Lower lobe of right lung (tissue), 2 donors: Measurements from ENCODE around the gene USP37. TPM values are rescaled to one million over a fixed set of nuclear protein-coding genes. Genes with fewer than 3 reads are reported as not detected.

Source experiments
- ATAC-seq, 2 donors: fragments of 200-7000 bp; cut with Tn5 transposase; one replicate each; pipeline ENCODE4 v1.9.1; 2020 to 2022; ENCODE audit warnings: mild to moderate bottlenecking in 2 of 2, moderate library complexity in 2 of 2
- DNase-seq: peaks from one replicate; pipeline ENCODE4 v3.0.0-alpha.2; 2020
- H3K27ac ChIP-seq: fragments of 200-600 bp; one replicate; pipeline ENCODE4 v1.8.0; 2022
- H3K27me3 ChIP-seq: fragments of 200-600 bp; one replicate; pipeline ENCODE4 v1.8.0; 2022; ENCODE audit warnings: low read depth
- H3K36me3 ChIP-seq: fragments of 200-600 bp; one replicate; pipeline ENCODE4 v1.8.0; 2022; ENCODE audit warnings: mild to moderate bottlenecking
- H3K4me1 ChIP-seq: fragments of 200-600 bp; one replicate; pipeline ENCODE4 v1.8.0; 2022
- H3K4me3 ChIP-seq: fragments of 200-600 bp; one replicate; pipeline ENCODE4 v1.8.0; 2022; ENCODE audit warnings: mild to moderate bottlenecking
- H3K9me3 ChIP-seq: fragments of 200-600 bp; one replicate; pipeline ENCODE4 v1.8.0; 2022
- intact Hi-C: fragments of 100-400 bp; cut with DNase I; formaldehyde crosslinking; loops from one replicate; pipeline ENCODE4 v1.11.0; 2022
- total RNA-seq: library from RNA; stranded (reverse); fragmentation: NEBNext Ultra II Directional; extraction: Animal tissue kit (Norgen Biotek cat#: 25700); gene quantifications from one replicate; pipeline ENCODE4 v1.2.1, GENCODE V29; 2021
- TF ChIP-seq, protein P1 (sequence below): fragments of 200-600 bp; IDR thresholded peaks from one replicate; pipeline ENCODE4 v1.8.0; 2022; ENCODE audit warnings: antibody characterized with exemption, mild to moderate bottlenecking
- donor health status: DM: no; HTN: yes; CAD: no; lungs with severe emphysema.

Gene USP37
- total RNA-seq, 1 donor from 2014 or later = 13.2 TPM

DNA sequence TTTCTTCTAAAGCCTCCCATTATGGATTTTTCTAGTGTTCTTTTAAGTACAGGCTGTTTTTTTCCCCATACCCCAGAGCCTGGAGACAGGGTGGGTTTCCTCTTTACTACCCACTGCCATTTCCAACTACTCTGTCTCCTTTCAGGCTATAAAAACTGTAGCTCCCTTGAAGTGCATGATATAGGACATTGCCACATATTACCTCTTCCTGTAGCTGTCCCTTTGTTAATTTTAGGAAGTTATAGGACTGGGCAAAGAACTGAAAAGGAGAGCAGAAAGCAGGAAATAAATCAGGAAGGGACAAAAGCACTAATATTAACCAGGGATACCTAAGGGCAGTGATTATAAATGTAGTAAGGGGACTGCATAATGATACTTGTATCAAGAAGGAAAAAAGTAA is 95.2 kb downstream of the USP37 start:
- ATAC-seq (peak in 1 of 2 donors; percentile 46), DNase-seq (no peak)
- no peaks in the 10 kb centered on the region for H3K27me3 ChIP-seq
- peaks cover 4% of the 10 kb centered on the region for H3K4me1 ChIP-seq
- H3K9me3 ChIP-seq = no peaks in the 10 kb centered on the region
- H3K4me3 ChIP-seq = no peak overlapping the region
- intact Hi-C loops = no loop called here
- no peak overlapping the region for H3K27ac ChIP-seq
- H3K36me3 ChIP-seq = peaks cover 44% of the 10 kb centered on the region
- TF ChIP-seq, protein P1, sequence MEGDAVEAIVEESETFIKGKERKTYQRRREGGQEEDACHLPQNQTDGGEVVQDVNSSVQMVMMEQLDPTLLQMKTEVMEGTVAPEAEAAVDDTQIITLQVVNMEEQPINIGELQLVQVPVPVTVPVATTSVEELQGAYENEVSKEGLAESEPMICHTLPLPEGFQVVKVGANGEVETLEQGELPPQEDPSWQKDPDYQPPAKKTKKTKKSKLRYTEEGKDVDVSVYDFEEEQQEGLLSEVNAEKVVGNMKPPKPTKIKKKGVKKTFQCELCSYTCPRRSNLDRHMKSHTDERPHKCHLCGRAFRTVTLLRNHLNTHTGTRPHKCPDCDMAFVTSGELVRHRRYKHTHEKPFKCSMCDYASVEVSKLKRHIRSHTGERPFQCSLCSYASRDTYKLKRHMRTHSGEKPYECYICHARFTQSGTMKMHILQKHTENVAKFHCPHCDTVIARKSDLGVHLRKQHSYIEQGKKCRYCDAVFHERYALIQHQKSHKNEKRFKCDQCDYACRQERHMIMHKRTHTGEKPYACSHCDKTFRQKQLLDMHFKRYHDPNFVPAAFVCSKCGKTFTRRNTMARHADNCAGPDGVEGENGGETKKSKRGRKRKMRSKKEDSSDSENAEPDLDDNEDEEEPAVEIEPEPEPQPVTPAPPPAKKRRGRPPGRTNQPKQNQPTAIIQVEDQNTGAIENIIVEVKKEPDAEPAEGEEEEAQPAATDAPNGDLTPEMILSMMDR = no peak

DNA sequence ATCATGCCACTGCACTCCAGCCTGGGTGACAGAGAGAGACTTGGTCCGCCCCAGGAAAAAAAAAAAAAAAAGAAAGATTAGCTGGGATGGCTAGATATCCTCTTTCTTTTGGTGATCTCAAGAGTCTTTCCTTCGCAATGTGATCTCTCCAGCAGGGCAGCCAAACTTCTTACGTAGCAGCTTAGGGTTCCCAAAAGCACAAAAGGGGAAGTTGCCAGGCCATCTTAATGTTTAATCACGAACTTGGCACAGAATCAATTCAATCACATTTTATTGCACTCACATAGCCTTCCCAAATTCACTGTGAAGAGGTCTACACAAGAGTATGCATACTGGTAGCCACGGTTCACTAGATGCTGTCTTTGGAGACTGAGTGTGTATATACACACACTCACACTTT is 96.2 kb downstream of the USP37 start:
- TF ChIP-seq, protein P1 = no peak
- ATAC-seq (peak; percentile 51 to 56), DNase-seq (no peak)
- H3K4me1 ChIP-seq = peaks cover 4% of the 10 kb centered on the region
- no peak overlapping the region for H3K27ac ChIP-seq
- H3K27me3 ChIP-seq = no peaks in the 10 kb centered on the region
- peaks cover 44% of the 10 kb centered on the region for H3K36me3 ChIP-seq
- intact Hi-C loops = no loop called here
- no peaks in the 10 kb centered on the region for H3K9me3 ChIP-seq
- no peak overlapping the region for H3K4me3 ChIP-seq

DNA sequence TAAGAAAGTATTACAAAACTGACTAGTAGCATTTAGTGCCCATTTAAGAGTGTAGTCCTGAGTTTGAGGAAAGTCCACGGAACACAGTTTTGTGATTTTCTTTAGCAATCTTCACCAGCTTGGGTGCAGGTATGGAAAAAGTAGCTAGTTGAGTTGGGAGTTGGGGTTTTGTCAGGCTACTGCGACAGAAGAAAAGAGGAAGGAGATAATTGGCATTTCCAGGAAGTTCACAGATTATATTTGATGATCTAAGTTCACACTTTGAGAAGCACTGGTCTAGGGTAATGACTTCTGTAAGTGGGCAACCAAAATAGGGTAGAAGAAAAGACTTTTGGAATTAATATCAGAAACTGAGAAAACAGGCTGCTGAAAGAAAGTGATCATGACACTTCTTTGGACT is 97.1 kb downstream of the USP37 start:
- no peak overlapping the region for H3K27ac ChIP-seq
- no peaks in the 10 kb centered on the region for H3K27me3 ChIP-seq
- H3K9me3 ChIP-seq = no peaks in the 10 kb centered on the region
- ATAC-seq = no peak
- peaks cover 37% of the 10 kb centered on the region for H3K36me3 ChIP-seq
- intact Hi-C loops = no loop called here
- DNase-seq = no peak
- TF ChIP-seq, protein P1 = no peak
- no peaks in the 10 kb centered on the region for H3K4me1 ChIP-seq
- H3K4me3 ChIP-seq = no peak overlapping the region

DNA sequence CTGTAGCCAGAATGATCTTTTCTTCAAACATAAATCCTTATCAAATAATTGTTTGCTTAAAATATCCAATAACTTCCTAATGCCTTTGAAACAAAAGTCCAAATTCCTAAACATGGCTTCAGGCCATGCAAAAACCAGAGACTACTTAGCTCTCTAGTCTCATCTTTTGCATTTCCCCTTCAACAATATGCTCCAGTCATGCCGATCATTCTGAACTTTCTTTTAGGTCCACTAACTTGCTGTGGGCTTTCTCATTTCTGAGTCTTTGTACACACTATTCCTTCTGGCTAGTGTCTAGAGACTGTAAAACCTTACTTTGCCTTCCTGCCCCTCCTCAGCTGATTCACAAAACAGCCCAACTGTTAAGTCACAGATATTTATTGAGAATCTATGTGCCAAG is 97.7 kb downstream of the USP37 start:
- TF ChIP-seq, protein P1 = no peak
- Histone ChIP-seq H3K9me3 (no peaks in the 10 kb centered on the region), H3K4me3 (no peak overlapping the region), H3K27me3 (no peaks in the 10 kb centered on the region), H3K36me3 (peaks cover 37% of the 10 kb centered on the region), H3K27ac (no peak overlapping the region), H3K4me1 (no peaks in the 10 kb centered on the region)
- DNase-seq = no peak
- no peak for ATAC-seq
- intact Hi-C loops = no loop called here

DNA sequence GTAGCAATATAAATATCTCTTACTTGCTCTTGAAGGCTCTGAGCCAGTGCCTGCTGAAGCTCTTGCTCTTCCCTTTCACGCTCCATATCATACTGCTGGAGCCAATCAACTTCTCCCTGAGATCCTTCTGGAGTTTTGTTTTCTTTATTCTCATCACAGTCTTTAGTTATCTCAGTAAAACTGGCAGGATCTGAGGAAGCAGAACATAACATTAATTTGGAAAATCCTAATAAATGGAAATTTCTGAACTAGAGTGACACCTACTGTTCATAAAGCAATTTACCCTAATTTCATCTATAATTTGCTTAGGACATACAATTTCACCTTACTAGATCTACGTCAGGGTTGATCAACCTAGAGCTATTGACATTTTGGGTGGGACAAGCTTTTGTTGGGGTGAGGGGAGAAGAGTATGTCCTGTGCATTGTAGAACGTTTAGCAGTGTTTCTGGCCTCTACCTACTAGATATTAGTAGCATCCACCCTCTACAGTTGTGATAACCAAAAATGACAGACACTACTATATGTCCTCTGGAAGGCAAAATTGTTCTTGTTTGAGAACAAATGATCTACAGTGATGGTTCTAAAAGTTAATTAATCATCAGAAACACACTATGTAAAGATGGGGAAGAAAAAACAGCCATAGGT is 102.0 kb downstream of the USP37 start:
- intact Hi-C loops = no loop called here
- DNase-seq (no peak), ATAC-seq (peak; percentile 34 to 44)
- Histone ChIP-seq H3K9me3 (no peaks in the 10 kb centered on the region), H3K36me3 (peaks cover 44% of the 10 kb centered on the region), H3K27me3 (no peaks in the 10 kb centered on the region), H3K4me3 (no peak overlapping the region), H3K27ac (no peak overlapping the region), H3K4me1 (no peaks in the 10 kb centered on the region)
- TF ChIP-seq, protein P1 = peak; percentile 46
